HG02642 (cell line): ENCODE data around the gene IGFLR1.

Experiments used
- ATAC-seq: cut with Tn5 transposase; IDR thresholded peaks from one replicate; pipeline ENCODE4 v1.9.1; 2021; ENCODE audit warnings: mild to moderate bottlenecking; ENCODE audit not compliant: unreplicated experiment, poor library complexity

The IGFLR1 gene, protein sequence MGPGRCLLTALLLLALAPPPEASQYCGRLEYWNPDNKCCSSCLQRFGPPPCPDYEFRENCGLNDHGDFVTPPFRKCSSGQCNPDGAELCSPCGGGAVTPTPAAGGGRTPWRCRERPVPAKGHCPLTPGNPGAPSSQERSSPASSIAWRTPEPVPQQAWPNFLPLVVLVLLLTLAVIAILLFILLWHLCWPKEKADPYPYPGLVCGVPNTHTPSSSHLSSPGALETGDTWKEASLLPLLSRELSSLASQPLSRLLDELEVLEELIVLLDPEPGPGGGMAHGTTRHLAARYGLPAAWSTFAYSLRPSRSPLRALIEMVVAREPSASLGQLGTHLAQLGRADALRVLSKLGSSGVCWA

DNA sequence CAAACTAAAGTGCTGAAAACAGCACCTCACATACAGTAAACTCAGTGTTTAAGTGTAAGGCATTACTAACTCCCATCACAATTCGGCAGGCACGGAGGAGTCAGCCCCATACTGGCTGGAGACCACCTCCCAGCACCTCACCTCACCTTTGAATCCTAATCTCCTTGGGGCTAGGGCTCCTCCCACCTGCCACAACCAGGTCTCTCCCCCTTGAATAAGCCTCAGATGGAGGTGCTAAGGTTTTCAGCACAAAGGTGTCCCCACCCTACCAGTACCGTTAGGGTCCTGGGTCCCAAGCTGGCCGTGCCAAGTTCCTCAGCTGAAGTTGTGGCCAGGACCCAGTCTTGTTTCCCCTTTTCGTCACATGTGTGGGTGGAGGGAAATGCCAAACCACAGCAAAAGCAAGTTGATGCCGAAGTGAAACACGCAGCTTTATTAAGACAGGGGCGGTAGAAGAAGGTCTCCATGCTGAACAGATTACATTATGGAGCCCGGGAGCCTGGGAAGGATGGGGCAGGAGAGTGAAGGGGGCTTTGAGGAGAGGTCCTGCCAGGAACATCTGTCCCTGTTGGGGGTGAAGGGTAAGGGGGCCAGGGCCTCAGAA, at the start of gene IGFLR1:
TSS of gene IGFLR1 (minus strand) at position 332 of the 604 bp plus-strand sequence. CDS start 1,272 bp downstream, outside the sequence.
- no peak for ATAC-seq

GRCh38 chr19:35791814-35792279, 49.6 kb upstream of the IGFLR1 start:
- no peak for ATAC-seq

DNA sequence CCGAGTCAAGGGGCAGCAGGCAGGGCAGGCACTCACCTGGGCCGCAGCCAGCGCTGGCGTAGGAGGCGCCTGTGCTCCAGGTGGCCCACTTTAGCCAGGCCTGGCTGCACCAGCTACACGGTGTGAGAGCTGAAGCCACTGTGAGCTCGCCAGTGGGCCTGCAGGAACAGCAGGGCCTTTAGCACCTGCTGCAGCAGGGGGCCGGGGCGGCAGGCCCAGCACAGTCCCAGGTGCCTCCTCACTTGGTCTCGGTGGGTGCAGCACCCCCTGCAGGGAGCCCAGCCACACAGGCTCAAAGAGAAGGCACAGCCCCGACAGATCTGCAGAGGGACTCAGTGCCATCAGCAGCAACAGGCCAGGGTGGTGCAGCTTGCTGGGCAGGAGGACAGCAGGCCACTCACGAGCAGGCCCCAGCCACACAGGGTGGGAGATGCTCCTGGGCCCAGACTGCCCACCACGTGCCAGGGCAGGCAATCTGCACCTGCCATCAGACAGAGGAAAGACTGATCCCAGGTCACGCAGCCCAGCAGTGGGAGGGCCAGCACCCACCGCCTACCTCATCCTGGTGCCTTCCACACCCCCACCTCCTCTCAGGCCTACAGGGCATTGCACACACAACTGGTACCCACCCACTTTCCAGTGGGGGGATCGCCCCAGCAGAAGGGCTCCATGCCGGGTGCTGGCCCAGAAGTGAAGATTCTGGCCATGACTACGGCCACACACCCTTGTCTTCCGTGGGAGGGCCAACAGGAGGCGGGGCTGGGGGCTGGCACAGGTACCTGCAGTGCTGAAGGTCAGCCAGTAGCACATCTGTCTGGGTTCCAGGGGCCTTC, 48.9 kb upstream of the IGFLR1 start:
- ATAC-seq: no peak

GRCh38 chr19:35789978-35790944, 48.0 kb upstream of the IGFLR1 start:
- ATAC-seq: no peak

- no peak for ATAC-seq
These were observed 47.1 kb upstream of the IGFLR1 start for GRCh38 chr19:35789195-35789977.

- ATAC-seq: no peak
These were observed 46.1 kb upstream of the IGFLR1 start for GRCh38 chr19:35788205-35788960.

DNA sequence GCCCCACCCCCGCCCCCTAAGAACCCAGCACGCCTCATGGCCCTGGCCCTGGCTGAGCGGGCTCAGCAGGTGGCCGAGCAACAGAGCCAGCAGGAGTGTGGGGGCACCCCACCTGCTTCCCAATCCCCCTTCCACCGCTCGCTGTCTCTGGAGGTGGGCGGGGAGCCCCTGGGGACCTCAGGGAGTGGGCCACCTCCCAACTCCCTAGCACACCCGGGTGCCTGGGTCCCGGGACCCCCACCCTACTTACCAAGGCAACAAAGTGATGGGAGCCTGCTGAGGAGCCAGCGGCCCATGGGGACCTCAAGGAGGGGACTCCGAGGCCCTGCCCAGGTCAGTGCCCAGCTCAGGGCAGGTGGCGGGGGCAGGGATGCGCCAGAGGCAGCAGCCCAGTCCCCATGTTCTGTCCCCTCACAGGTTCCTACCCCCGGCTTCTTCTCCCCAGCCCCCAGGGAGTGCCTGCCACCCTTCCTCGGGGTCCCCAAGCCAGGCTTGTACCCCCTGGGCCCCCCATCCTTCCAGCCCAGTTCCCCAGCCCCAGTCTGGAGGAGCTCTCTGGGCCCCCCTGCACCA, 45.1 kb upstream of the IGFLR1 start:
- no peak for ATAC-seq

- ATAC-seq: no peak
These were observed 44.3 kb upstream of the IGFLR1 start for GRCh38 chr19:35786299-35787160.

GRCh38 chr19:35785339-35785627, 43.0 kb upstream of the IGFLR1 start:
- ATAC-seq: no peak

GRCh38 chr19:35784503-35785338, 42.5 kb upstream of the IGFLR1 start:
- no peak for ATAC-seq

- no peak for ATAC-seq
These were observed 41.5 kb upstream of the IGFLR1 start for GRCh38 chr19:35783469-35784434.

DNA sequence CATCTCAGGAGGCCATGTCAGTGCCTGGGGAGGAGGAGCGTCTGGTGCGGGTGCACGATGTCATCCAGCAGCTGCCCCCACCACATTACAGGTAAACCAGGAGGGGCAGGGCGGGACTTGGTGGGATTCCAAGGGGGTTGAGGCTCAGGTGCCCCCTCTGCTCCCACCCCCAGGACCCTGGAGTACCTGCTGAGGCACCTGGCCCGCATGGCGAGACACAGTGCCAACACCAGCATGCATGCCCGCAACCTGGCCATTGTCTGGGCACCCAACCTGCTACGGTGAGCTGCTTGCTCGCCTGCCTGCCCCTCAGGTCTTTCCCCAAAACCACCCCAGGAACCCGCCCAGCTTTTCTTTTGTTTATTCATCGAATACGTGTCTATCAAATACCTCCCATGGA, 40.3 kb upstream of the IGFLR1 start:
- ATAC-seq: no peak

DNA sequence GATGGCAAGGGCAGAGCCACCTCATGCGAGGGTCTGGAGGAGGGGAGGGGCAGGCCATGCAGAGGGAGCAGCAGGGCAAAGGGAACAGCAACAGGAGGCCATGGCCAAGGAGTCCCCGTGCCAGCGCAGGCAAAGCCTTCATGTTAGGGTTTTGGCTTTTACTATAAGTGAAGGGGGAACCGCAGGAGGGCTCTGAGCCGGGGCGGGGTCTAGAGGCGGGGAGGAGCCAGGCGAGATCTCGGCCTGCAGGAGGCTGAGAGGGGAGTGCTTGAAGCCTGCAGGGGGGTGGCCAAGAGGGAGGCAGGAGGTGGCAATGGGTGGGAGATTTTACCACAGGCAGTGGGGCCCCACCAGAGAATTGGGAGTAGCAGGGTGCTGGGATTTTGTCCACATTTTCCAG, 39.4 kb upstream of the IGFLR1 start:
- ATAC-seq: no peak

- no peak for ATAC-seq
These were observed 38.5 kb upstream of the IGFLR1 start for GRCh38 chr19:35780717-35781116.

DNA sequence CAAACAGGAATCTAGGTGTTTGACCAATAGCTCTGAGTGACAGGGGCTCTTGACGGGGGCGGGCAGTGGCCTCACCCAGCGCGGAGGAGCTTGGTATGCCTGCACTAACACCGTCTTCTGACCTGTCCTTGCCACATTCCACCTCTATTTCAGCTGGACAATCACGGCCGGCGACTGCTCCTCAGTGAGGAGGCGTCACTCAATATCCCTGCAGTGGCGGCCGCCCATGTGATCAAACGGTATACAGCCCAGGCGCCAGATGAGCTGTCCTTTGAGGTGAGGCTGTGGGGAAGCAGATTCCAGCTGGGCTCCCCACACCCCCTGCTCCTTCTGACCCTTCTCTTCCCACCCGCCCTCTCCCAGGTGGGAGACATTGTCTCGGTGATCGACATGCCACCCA, 37.8 kb upstream of the IGFLR1 start:
- ATAC-seq: no peak
